Osteoblast (primary cell): ENCODE results near the gene TAS2R9. TPM values are rescaled to one million over a fixed set of nuclear protein-coding genes. Genes with fewer than 3 reads are reported as not detected.
"Not testable (repeated sequence)": the region's sequence is repeated elsewhere in the genome, so short reads cannot be mapped to it uniquely, and the experiment has no call there.

ENCODE experiments used
- DNase-seq: peaks from one replicate; pipeline ENCODE4 v3.0.0; 2011; ENCODE audit warnings: low spot score, mixed read lengths; ENCODE audit not compliant: insufficient read length; ENCODE audit errors: missing footprints
- H2AFZ ChIP-seq: 2 replicates; pipeline ENCODE4 v1.6.0; 2011; ENCODE audit warnings: mild to moderate bottlenecking, low read length
- H3K27ac ChIP-seq: 2 replicates; pipeline ENCODE4 v1.5.1; 2011; ENCODE audit warnings: mild to moderate bottlenecking, low read depth, low read length, moderate library complexity
- H3K27me3 ChIP-seq: 2 replicates; pipeline ENCODE4 v1.6.0; 2012; ENCODE audit warnings: mild to moderate bottlenecking, control low read depth, inconsistent platforms, low read length, moderate library complexity; ENCODE audit not compliant: insufficient read depth
- H3K36me3 ChIP-seq: 2 replicates; pipeline ENCODE4 v1.5.1; 2011; ENCODE audit warnings: mild to moderate bottlenecking, low read length, control low read depth, moderate library complexity; ENCODE audit not compliant: insufficient read depth
- H3K4me1 ChIP-seq: 2 replicates; pipeline ENCODE4 v1.5.1; 2011; ENCODE audit warnings: mild to moderate bottlenecking, low read length, control low read depth, moderate library complexity; ENCODE audit not compliant: insufficient read depth
- H3K4me2 ChIP-seq: 2 replicates; pipeline ENCODE4 v1.6.0; 2011; ENCODE audit warnings: mild to moderate bottlenecking, low read length; ENCODE audit not compliant: insufficient read depth
- H3K4me3 ChIP-seq: fragments of 200-600 bp; sonication (generic); 3 replicates; pipeline ENCODE4 v1.5.1; 2012; ENCODE audit warnings: mild to moderate bottlenecking, low read length, inconsistent platforms; ENCODE audit not compliant: insufficient read depth
- H3K79me2 ChIP-seq: 2 replicates; pipeline ENCODE4 v1.6.0; 2012; ENCODE audit warnings: mild to moderate bottlenecking, low read length, control low read depth, inconsistent platforms; ENCODE audit not compliant: insufficient read depth
- H3K9me3 ChIP-seq: 2 replicates; pipeline ENCODE4 v1.5.1; 2011; ENCODE audit warnings: low read depth, low read length, control low read depth
- H4K20me1 ChIP-seq: 2 replicates; pipeline ENCODE4 v1.6.0; 2012; ENCODE audit warnings: mild to moderate bottlenecking, low read length, control low read depth; ENCODE audit not compliant: insufficient read depth
- total RNA-seq: library from RNA; depleted of rRNA; stranded (reverse); fragments of >200 nt; gene quantifications from 2 replicates; pipeline ENCODE4 v1.2.3, GENCODE V29; 2012
- TF ChIP-seq, protein P1 (sequence below): IDR thresholded peaks from 2 replicates; pipeline ENCODE4 v1.5.1; 2011; ENCODE audit warnings: mild to moderate bottlenecking, low read depth, low read length, moderate library complexity; ENCODE audit errors: extremely low read depth

TAS2R9 gene
- total RNA-seq, 1 donor: not detected

DNA sequence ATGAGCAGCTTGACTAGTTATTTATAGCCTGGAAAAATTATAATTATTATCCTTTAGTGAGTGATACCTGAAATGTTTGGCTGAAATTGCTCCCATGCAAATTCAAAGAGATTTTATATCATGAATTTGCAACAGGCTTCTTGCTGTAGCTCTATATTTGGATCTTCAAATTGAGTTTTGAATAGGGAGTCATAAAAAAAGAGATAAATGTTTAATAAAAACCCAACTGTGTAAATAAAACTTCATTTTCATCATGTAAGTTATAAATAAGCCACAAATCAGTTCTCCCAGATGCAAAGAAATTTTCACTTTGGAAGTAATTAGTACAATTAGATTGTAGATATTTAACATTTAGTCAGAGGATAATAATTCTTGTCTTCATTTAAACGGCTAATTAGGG is 2.8 kb downstream of the TAS2R9 start, which contains the start of gene TAS2R8:
Gene TAS2R8, minus strand, starts transcription at position 101 of the 400 bp plus-strand sequence. CDS start 306 bp downstream, outside the sequence.
- Histone ChIP-seq H3K4me1 (no peaks in the 10 kb centered on the region), H3K4me2 (no peak within 1 kb of the TSS), H2AFZ (no peak within 1 kb of the TSS), H3K27me3 (no peaks in the 10 kb centered on the region), H3K79me2 (no peaks in the 10 kb centered on the region), H3K4me3 (no peak within 1 kb of the TSS), H3K9me3 (no peaks in the 10 kb centered on the region), H4K20me1 (no peaks in the 10 kb centered on the region), H3K36me3 (no peaks in the 10 kb centered on the region), H3K27ac (no peak within 1 kb of the TSS)
- TF ChIP-seq, protein P1, sequence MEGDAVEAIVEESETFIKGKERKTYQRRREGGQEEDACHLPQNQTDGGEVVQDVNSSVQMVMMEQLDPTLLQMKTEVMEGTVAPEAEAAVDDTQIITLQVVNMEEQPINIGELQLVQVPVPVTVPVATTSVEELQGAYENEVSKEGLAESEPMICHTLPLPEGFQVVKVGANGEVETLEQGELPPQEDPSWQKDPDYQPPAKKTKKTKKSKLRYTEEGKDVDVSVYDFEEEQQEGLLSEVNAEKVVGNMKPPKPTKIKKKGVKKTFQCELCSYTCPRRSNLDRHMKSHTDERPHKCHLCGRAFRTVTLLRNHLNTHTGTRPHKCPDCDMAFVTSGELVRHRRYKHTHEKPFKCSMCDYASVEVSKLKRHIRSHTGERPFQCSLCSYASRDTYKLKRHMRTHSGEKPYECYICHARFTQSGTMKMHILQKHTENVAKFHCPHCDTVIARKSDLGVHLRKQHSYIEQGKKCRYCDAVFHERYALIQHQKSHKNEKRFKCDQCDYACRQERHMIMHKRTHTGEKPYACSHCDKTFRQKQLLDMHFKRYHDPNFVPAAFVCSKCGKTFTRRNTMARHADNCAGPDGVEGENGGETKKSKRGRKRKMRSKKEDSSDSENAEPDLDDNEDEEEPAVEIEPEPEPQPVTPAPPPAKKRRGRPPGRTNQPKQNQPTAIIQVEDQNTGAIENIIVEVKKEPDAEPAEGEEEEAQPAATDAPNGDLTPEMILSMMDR: no peak
- DNase-seq: no peak

DNA sequence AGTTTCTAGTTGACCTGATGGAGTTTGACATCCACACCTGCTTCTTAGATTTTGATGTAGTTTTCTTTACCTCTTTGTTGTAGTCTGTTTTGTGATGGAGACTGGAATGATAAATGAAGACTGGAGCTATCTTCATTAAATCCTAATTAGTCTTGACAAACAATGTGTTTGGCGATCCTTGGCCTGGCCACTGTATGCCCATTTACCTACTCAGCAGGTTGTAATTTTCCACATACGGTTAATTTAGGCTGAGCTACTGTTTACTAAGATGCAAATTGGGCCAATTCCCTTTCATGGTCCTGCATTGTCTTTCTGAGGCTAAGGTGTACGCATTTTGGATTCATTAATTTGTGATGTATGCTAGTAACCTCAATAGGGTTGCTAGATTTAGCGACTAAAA is 7.4 kb downstream of the TAS2R9 start, which contains the start of gene TAS2R7:
Gene TAS2R7, minus strand, starts transcription at position 41 of the 400 bp plus-strand sequence. CDS start 57 bp downstream, outside the sequence.
- H3K4me2 ChIP-seq: no peak within 1 kb of the TSS
- no peak for DNase-seq
- no peaks in the 10 kb centered on the region for H3K79me2 ChIP-seq
- TF ChIP-seq, protein P1: no peak
- H3K36me3 ChIP-seq: no peaks in the 10 kb centered on the region
- H3K4me3 ChIP-seq: no peak within 1 kb of the TSS
- H2AFZ ChIP-seq: no peak within 1 kb of the TSS
- H3K27me3 ChIP-seq: peaks cover 4% of the 10 kb centered on the region
- no peaks in the 10 kb centered on the region for H3K9me3 ChIP-seq
- no peaks in the 10 kb centered on the region for H4K20me1 ChIP-seq
- no peaks in the 10 kb centered on the region for H3K4me1 ChIP-seq
- no peak within 1 kb of the TSS for H3K27ac ChIP-seq

DNA sequence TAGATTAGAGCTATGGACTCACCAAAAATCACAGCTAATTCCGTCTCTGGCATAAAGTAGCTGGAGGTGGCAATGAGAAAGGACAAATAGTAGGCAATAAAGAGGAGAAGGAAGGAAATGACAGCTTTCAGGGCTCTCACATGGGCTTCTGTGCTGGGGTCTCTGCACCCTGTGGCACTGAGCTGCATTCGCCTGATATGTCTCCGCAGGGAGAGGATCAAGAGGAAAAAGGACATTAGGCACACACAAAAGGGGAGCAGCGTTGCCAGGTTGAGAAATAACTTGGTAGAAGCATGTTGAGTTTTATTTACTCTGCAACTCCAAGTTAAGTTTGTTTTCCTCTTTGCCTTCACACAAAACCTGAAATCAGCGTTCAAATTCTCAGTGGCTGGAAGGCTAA is 8.2 kb downstream of the TAS2R9 start:
- Histone ChIP-seq H3K36me3 (no peaks in the 10 kb centered on the region), H3K79me2 (no peaks in the 10 kb centered on the region)
- TF ChIP-seq, protein P1: no peak

DNA sequence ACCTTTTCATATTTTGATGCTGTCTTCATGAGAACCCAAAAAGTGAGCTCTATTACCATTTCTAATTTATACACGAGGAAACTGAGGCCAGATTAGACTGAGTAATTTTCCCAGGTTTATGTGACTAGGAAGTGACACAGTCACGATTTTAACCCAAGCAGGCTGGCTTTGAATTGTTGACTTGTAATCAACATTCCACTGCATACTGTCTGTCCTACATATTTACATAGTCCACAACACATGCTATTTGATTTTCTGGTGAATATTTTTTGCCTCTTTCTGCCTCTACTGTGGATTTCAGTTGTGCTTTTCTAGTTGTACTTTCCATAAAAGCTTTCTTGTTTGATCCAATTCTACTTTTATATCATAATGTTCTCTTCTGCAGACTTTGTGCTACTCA is 15.7 kb downstream of the TAS2R9 start:
- Histone ChIP-seq H3K79me2 (no peaks in the 10 kb centered on the region), H3K36me3 (no peaks in the 10 kb centered on the region), H3K9me3 (no peaks in the 10 kb centered on the region), H3K4me3 (no peak overlapping the region), H3K4me2 (no peak overlapping the region), H3K27me3 (no peaks in the 10 kb centered on the region), H2AFZ (no peak overlapping the region), H3K4me1 (no peaks in the 10 kb centered on the region), H3K27ac (no peak overlapping the region), H4K20me1 (no peaks in the 10 kb centered on the region)
- no peak for DNase-seq
- TF ChIP-seq, protein P1: no peak

More for the DNA sequence above, 8.2 kb downstream of the TAS2R9 start:
- peaks cover 4% of the 10 kb centered on the region for H3K27me3 ChIP-seq
- H3K27ac ChIP-seq: no peak overlapping the region
- H3K9me3 ChIP-seq: no peaks in the 10 kb centered on the region
- DNase-seq: no peak
- no peaks in the 10 kb centered on the region for H3K4me1 ChIP-seq
- no peak overlapping the region for H2AFZ ChIP-seq
- no peak overlapping the region for H3K4me2 ChIP-seq
- no peaks in the 10 kb centered on the region for H4K20me1 ChIP-seq
- H3K4me3 ChIP-seq: no peak overlapping the region

DNA sequence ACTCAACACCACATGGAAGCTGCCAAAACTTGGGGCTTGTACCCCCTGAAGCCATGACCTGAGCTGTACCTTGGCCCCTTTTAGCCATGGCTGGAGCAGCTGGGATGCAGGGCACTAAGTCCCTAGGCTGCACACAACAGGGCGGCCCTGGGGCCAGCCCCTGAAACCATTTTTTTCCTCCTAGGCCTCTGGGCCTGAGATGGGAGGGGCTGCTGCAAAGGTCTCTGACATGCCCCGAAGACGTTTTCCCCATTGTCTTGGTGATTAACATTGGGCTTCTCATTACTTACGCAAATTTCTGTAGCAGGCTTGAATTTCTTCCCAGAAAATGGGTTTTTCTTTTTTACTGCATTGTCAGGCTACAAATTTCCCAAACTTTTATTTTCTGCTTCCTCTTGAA is 18.2 kb downstream of the TAS2R9 start:
- not testable (repeated sequence) for H3K4me2 ChIP-seq, H3K9me3 ChIP-seq, H3K4me1 ChIP-seq, H3K36me3 ChIP-seq, H4K20me1 ChIP-seq, H3K27me3 ChIP-seq, DNase-seq, H3K79me2 ChIP-seq, H2AFZ ChIP-seq, H3K4me3 ChIP-seq, H3K27ac ChIP-seq
